MM.1S (cell line): Measurements from ENCODE around the gene HIKESHI.

ENCODE experiments used
- DNase-seq: peaks from one replicate; pipeline ENCODE4 v3.0.0-alpha.2; 2015
- H2AFZ ChIP-seq: fragments of 300-600 bp; sonication (generic); 2 replicates; pipeline ENCODE4 v1.6.0; 2016; ENCODE audit warnings: antibody characterized with exemption, low read length
- H3F3A ChIP-seq: fragments of 300-600 bp; sonication (generic); 2 replicates; pipeline ENCODE4 v1.6.1; 2016; ENCODE audit warnings: mild to moderate bottlenecking, antibody characterized with exemption, low read length, moderate library complexity, mixed read lengths; ENCODE audit not compliant: insufficient read depth
- H3K27ac ChIP-seq: fragments of 300-600 bp; sonication (generic); 2 replicates; pipeline ENCODE4 v1.5.1; 2016; ENCODE audit warnings: mild to moderate bottlenecking, low read length
- H3K27me3 ChIP-seq: fragments of 300-600 bp; sonication (generic); replicated peaks from 2 replicates; pipeline ENCODE4 v1.6.0; 2016; ENCODE audit warnings: low read length; ENCODE audit not compliant: insufficient read depth
- H3K36me3 ChIP-seq: fragments of 300-600 bp; sonication (generic); replicated peaks from 2 replicates; pipeline ENCODE4 v1.6.1; 2016; ENCODE audit warnings: mild to moderate bottlenecking, low read length, mixed read lengths; ENCODE audit not compliant: insufficient read depth
- H3K4me1 ChIP-seq: fragments of 300-600 bp; sonication (generic); 2 replicates; pipeline ENCODE4 v1.6.1; 2016; ENCODE audit warnings: low read length, mixed read lengths
- H3K4me2 ChIP-seq: fragments of 300-600 bp; sonication (generic); 2 replicates; pipeline ENCODE4 v1.6.0; 2016; ENCODE audit warnings: low read depth, low read length
- H3K4me3 ChIP-seq: fragments of 300-600 bp; sonication (generic); 2 replicates; pipeline ENCODE4 v1.5.1; 2016; ENCODE audit warnings: low read length, mixed read lengths
- H3K79me2 ChIP-seq: fragments of 300-600 bp; sonication (generic); 2 replicates; pipeline ENCODE4 v1.6.1; 2016; ENCODE audit warnings: mixed run types, low read length, mixed read lengths
- H3K9ac ChIP-seq: fragments of 300-600 bp; sonication (generic); 2 replicates; pipeline ENCODE4 v1.6.1; 2016; ENCODE audit warnings: low read length, mixed read lengths
- H3K9me2 ChIP-seq: fragments of 300-600 bp; sonication (generic); replicated peaks from 2 replicates; pipeline ENCODE4 v1.6.1; 2016; ENCODE audit warnings: mild to moderate bottlenecking, low read length, mixed read lengths; ENCODE audit not compliant: insufficient read depth
- H3K9me3 ChIP-seq: fragments of 300-600 bp; sonication (generic); replicated peaks from 2 replicates; pipeline ENCODE4 v1.6.1; 2016; ENCODE audit warnings: mild to moderate bottlenecking, low read length, mixed read lengths; ENCODE audit not compliant: insufficient read depth
- H4K20me1 ChIP-seq: fragments of 300-600 bp; sonication (generic); 2 replicates; pipeline ENCODE4 v1.6.1; 2016; ENCODE audit warnings: mild to moderate bottlenecking, low read length, moderate library complexity, mixed read lengths; ENCODE audit not compliant: insufficient read depth
- EZH2 ChIP-seq: fragments of 300-600 bp; sonication (generic); optimal IDR thresholded peaks from 2 replicates; pipeline ENCODE3; 2017; ENCODE audit warnings: low read depth, mild to moderate bottlenecking, antibody characterized with exemption, low read length, mixed read lengths
- EZH2phosphoT487 ChIP-seq: fragments of 300-600 bp; sonication (generic); IDR thresholded peaks from 2 replicates; pipeline ENCODE4 v1.6.1; 2018; ENCODE audit warnings: antibody characterized with exemption, low read length
- TF ChIP-seq, protein P1 (sequence below): fragments of 300-600 bp; sonication (generic); IDR thresholded peaks from 2 replicates; pipeline ENCODE4 v1.5.1; 2016; ENCODE audit warnings: antibody characterized with exemption, low read length, mixed read lengths

The HIKESHI gene

GRCh38 chr11:86292912-86293616 is 9.0 kb upstream of the HIKESHI start:
- no peak for TF ChIP-seq EZH2phosphoT487
- no peak for TF ChIP-seq EZH2
- TF ChIP-seq, protein P1, sequence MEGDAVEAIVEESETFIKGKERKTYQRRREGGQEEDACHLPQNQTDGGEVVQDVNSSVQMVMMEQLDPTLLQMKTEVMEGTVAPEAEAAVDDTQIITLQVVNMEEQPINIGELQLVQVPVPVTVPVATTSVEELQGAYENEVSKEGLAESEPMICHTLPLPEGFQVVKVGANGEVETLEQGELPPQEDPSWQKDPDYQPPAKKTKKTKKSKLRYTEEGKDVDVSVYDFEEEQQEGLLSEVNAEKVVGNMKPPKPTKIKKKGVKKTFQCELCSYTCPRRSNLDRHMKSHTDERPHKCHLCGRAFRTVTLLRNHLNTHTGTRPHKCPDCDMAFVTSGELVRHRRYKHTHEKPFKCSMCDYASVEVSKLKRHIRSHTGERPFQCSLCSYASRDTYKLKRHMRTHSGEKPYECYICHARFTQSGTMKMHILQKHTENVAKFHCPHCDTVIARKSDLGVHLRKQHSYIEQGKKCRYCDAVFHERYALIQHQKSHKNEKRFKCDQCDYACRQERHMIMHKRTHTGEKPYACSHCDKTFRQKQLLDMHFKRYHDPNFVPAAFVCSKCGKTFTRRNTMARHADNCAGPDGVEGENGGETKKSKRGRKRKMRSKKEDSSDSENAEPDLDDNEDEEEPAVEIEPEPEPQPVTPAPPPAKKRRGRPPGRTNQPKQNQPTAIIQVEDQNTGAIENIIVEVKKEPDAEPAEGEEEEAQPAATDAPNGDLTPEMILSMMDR: no peak
- Histone ChIP-seq H3K4me1 (no peaks in the 10 kb centered on the region), H3K27ac (no peak overlapping the region), H3K27me3 (no peaks in the 10 kb centered on the region), H4K20me1 (no peaks in the 10 kb centered on the region), H3K36me3 (no peaks in the 10 kb centered on the region), H3K4me3 (no peak overlapping the region), H3K79me2 (no peaks in the 10 kb centered on the region), H3K4me2 (no peak overlapping the region), H3K9me2 (no peaks in the 10 kb centered on the region), H2AFZ (no peak overlapping the region), H3F3A (no peaks in the 10 kb centered on the region), H3K9me3 (no peaks in the 10 kb centered on the region), H3K9ac (no peak overlapping the region)
- DNase-seq: no peak

DNA sequence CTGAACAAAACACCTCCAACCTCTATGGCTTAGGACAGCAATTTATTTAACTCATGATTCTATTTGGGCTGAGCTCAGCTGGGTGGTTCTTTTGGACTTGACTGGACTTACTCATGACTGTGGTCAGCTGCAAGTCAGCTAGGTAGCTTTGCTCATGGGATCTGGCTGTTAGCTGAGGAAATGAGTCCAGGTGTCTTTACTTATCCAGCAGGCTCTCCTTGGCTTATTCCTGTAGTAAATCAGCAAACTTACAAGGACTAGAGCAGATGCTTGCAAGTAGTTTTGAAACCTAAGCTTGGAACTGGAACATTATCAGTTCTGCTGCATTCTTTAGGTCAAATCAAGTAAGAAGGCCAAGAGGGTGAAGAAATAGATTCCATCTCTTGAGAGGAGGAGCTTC is 8.0 kb upstream of the HIKESHI start:
- no peak overlapping the region for H3K4me2 ChIP-seq
- TF ChIP-seq EZH2phosphoT487 (no peak), EZH2 (no peak)
- TF ChIP-seq, protein P1: no peak
- H3K4me1 ChIP-seq: no peaks in the 10 kb centered on the region
- H3K27me3 ChIP-seq: no peaks in the 10 kb centered on the region
- no peak overlapping the region for H3K27ac ChIP-seq
- H3K4me3 ChIP-seq: no peak overlapping the region
- H3F3A ChIP-seq: no peaks in the 10 kb centered on the region
- H3K9me2 ChIP-seq: no peaks in the 10 kb centered on the region
- no peak for DNase-seq
- H3K36me3 ChIP-seq: no peaks in the 10 kb centered on the region
- no peaks in the 10 kb centered on the region for H3K79me2 ChIP-seq
- H4K20me1 ChIP-seq: no peaks in the 10 kb centered on the region
- no peak overlapping the region for H3K9ac ChIP-seq
- no peaks in the 10 kb centered on the region for H3K9me3 ChIP-seq
- H2AFZ ChIP-seq: no peak overlapping the region

DNA sequence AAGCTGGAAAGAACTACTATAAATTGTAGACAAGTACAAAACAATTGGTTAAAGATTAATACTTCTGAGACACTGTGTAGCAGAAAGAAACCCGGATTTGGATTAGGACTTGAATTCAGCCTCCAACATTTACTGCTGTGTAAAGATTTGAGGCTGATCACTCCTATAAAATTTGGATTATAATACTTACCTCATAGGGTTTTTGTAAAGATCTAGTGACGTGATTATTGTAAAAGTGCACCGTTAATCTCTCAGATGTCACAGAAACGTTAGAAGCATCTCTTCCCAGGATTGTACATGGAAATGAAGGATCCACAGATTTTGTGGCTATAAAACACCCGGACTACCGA is 323 bp upstream of the HIKESHI start:
- peaks cover 10% of the 10 kb centered on the region for H3K4me1 ChIP-seq
- no peak overlapping the region; the same call in 1 of the 2 replicates for H3K9ac ChIP-seq
- TF ChIP-seq, protein P1: no peak
- no peak for TF ChIP-seq EZH2
- no peak for TF ChIP-seq EZH2phosphoT487
- peak overlapping the region; percentile 90 for H2AFZ ChIP-seq
- peak overlapping the region; percentile 95 for H3K4me3 ChIP-seq
- H3K36me3 ChIP-seq: no peaks in the 10 kb centered on the region
- no peak for DNase-seq
- H3K9me2 ChIP-seq: no peaks in the 10 kb centered on the region
- no peak overlapping the region for H3K27ac ChIP-seq
- H3F3A ChIP-seq: no peaks in the 10 kb centered on the region; the same call in 1 of the 2 replicates
- H3K4me2 ChIP-seq: peak overlapping the region; percentile 92
- no peaks in the 10 kb centered on the region for H3K27me3 ChIP-seq
- H3K79me2 ChIP-seq: peaks cover 33% of the 10 kb centered on the region
- H4K20me1 ChIP-seq: no peaks in the 10 kb centered on the region
- H3K9me3 ChIP-seq: no peaks in the 10 kb centered on the region
